ENCODE results near the gene STYX. TPM values are rescaled to one million over a fixed set of nuclear protein-coding genes. Genes with fewer than 3 reads are reported as not detected.
A peak's percentile ranks its signal among the peaks of the same experiment; 100 is the strongest.

Gene STYX
- total and polyA plus RNA-seq, 2 of the 4 experiments (the other 2 are of a cell fraction) = 5.8 to 7.5 TPM

GRCh38 chr14:52821805-52822250 lies 91.9 kb downstream of the STYX start:
- no peak overlapping the region for H3K56ac ChIP-seq (ENCODE audit: extremely low read depth, insufficient read depth, low read length)
- H3K18ac ChIP-seq (ENCODE audit: low read depth, low read length) = no peak overlapping the region
- no peak overlapping the region for H3K4ac ChIP-seq (ENCODE audit: low read depth, low read length)
- H2BK5ac ChIP-seq (ENCODE audit: low read depth, low read length, poor library complexity, severe bottlenecking) = no peak overlapping the region
- H3K27ac ChIP-seq (ENCODE audit: insufficient read depth, low read length) = no peak overlapping the region
- peak overlapping the region; percentile 74 for H3K23ac ChIP-seq (ENCODE audit: low read depth, low read length)
- no peak overlapping the region for H3K4me2 ChIP-seq (ENCODE audit: low read depth, low read length)
- intact Hi-C loops (cut with micrococcal nuclease) = loop anchor here (5.0 to 10.0 kb wide), 2 partner anchors 123 to 485 kb away; no protein-coding TSS in a partner anchor
- ATAC-seq (ENCODE audit: low read depth) (no peak), DNase-seq (no peak)
- H3K27me3 ChIP-seq (ENCODE audit: control insufficient read depth, insufficient read depth, low read length) = no peaks in the 10 kb centered on the region
- TF ChIP-seq RFX5 (IDR thresholded peaks at IDR 0.05; ENCODE audit: low read depth, low read length) = no peak
- TF ChIP-seq BHLHE40 (IDR thresholded peaks at IDR 0.05; ENCODE audit: low read depth, low read length) = no peak
- no peak for TF ChIP-seq RAD21 (IDR thresholded peaks at IDR 0.05; ENCODE audit: low read length)
- no peak for TF ChIP-seq CEBPB (IDR thresholded peaks at IDR 0.05; ENCODE audit: low read depth, low read length)
- TF ChIP-seq POLR2A (IDR thresholded peaks at IDR 0.05; ENCODE audit: low read depth, low read length) = no peak
- no peak for TF ChIP-seq CHD1 (IDR thresholded peaks at IDR 0.05; ENCODE audit: low read depth, low read length)
- no TSS peak for BruUV-seq (replicated peaks)
- peak overlapping the region; percentile 63 for H2AK9ac ChIP-seq (replicated peaks; ENCODE audit: low read depth, low read length, poor library complexity)
- ChIA-PET CTCF (interaction anchor here (0.5 kb wide), 1 partner anchor 245 kb away, joined by 3 read pairs; no protein-coding TSS in a partner anchor), POLR2A (ENCODE audit: unreplicated experiment) (no interaction called here)
- no peaks in the 10 kb centered on the region for H3K36me3 ChIP-seq (ENCODE audit: control insufficient read depth, insufficient read depth, low read length)
- 0 out of 2 replicates have a peak, but pooled peaks cover 1% of the 10 kb centered on the region for H3K4me1 ChIP-seq (ENCODE audit: control insufficient read depth, insufficient read depth, low read length)
- no peak overlapping the region for H2AFZ ChIP-seq (replicated peaks; ENCODE audit: low read length, poor library complexity)
- no peak overlapping the region for H4K91ac ChIP-seq (ENCODE audit: insufficient read depth, low read depth, low read length)
- H4K20me1 ChIP-seq (ENCODE audit: insufficient read depth, low read length) = no peaks in the 10 kb centered on the region
- H2AK5ac ChIP-seq (ENCODE audit: low read depth, low read length) = 0 out of 2 replicates have a peak overlapping the region, but pooled peaks have one; percentile 59
- no peak overlapping the region for H4K8ac ChIP-seq (ENCODE audit: low read depth in 2 of 2, low read length in 2 of 2)
- 60% methylated on average over 1 of the region's 7 CpGs; no CpG with 5 or more reads in 1 of the 2 experiments for WGBS, 2 experiments (ENCODE audit: extremely low coverage in 2 of 2, insufficient read length in 1 of 2)
- H2BK120ac ChIP-seq (ENCODE audit: low read depth, low read length) = peak overlapping the region; percentile 60
- H3K14ac ChIP-seq (replicated peaks; ENCODE audit: low read depth, low read length) = peak overlapping the region; percentile 77; the same call in 1 of the 2 replicates
- dilution Hi-C loops (cut with HindIII; ENCODE audit: low sequenced_read_pairs, unreplicated experiment) = no loop called here
- H2BK20ac ChIP-seq (ENCODE audit: low read depth, low read length) = peak overlapping the region; percentile 67; the same call in 1 of the 2 replicates
- H3K4me3 ChIP-seq (ENCODE audit: insufficient read depth, low read depth, low read length) = no peak overlapping the region
- H4K5ac ChIP-seq (ENCODE audit: low read depth, low read length) = no peak overlapping the region
- in situ Hi-C loops (cut with MboI; ENCODE audit: low sequenced_read_pairs) = loop anchor here (5.0 kb wide), 1 partner anchor 235 kb away; no protein-coding TSS in a partner anchor
- no peak overlapping the region for H2BK15ac ChIP-seq (ENCODE audit: low read depth, low read length)
- no peaks in the 10 kb centered on the region for H3K9me3 ChIP-seq (ENCODE audit: control insufficient read depth, insufficient read depth, low read length)
- no peak overlapping the region for H3K9ac ChIP-seq (ENCODE audit: low read depth, low read length)
- peaks cover 3% of the 10 kb centered on the region; the same call in 1 of the 2 replicates for H3K9me1 ChIP-seq (ENCODE audit: insufficient read depth, low read length)
- H3K79me1 ChIP-seq (ENCODE audit: low read depth in 1 of 2, low read length in 2 of 2) = no peaks in the 10 kb centered on the region
